Measurements from ENCODE around the gene TMEM163.
"Not testable (repeated sequence)": the region's sequence is repeated elsewhere in the genome, so short reads cannot be mapped to it uniquely, and the experiment has no call there.

The TMEM163 gene

GRCh38 chr2:134665727-134666506 is 52.9 kb downstream of the TMEM163 start:
- no peak for DNase-seq (ENCODE audit: low read depth in 2 of 2)

DNA sequence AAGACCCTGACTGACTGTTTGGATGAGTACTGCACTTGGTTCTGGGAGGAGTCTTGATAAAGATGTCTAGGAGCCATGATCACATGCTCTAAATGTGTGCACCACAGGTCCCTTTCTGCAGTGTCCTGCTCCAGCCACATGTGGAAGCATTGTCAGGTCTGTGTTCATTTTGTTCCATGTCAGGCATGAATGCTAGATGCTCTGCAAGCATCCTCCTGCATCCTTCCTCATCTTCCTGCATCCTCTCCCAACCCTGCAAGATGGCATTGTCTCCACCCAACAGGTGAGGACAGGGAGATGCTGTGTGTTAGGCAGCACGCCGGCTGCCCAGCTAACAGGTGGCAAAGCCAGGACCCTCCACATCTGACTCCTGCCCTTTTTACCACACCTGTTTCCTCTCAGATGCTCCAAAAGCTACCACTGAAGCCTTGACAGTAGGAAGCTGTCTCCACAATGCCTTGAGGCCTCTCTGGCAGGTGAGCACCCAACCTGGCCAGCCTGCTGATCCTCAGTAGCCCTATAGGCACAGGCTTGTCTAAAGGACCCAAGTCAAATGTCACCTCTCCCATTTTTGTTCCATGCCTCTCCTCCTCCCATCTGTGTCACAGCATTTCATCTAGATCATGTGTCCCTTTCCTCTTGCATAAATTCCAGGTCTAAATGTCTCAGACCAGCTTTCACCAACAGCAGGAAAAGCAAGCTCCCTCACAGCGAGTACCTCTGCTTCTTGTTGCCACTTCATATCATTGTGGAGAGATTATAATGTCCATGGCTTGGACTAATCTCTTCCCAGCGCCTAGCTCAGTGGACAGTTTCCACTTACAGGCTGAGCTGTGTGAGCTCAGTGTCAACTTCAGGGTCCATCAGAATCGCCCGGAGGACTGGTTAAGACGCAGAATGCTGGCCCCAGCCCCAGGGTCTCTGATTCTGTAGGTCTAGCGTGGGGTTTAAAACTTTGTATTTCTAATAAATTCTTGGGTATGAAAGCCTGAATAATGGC is 55.0 kb downstream of the TMEM163 start:
- no peak for DNase-seq (ENCODE audit: low read depth in 2 of 2)

DNA sequence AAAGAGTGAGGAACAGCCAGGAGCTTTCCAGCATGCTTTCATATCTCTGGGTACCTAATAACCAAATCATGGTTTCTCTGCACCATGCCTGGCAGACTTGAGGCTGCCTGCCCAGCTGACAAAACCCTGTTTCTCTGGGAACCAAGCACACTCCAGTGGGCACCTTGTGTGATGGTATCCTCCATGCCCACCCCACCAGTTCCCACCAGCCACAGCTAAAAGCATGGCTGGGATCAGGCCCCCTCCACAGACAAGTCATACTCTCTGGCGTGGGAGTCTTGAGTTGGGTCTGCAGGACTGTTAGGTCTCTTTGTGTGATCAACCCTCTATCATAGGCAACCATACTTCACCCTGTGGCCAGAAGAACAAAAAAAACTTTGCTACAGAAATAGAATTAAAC is 56.0 kb downstream of the TMEM163 start:
- DNase-seq (ENCODE audit: low read depth in 2 of 2), result no peak

DNA sequence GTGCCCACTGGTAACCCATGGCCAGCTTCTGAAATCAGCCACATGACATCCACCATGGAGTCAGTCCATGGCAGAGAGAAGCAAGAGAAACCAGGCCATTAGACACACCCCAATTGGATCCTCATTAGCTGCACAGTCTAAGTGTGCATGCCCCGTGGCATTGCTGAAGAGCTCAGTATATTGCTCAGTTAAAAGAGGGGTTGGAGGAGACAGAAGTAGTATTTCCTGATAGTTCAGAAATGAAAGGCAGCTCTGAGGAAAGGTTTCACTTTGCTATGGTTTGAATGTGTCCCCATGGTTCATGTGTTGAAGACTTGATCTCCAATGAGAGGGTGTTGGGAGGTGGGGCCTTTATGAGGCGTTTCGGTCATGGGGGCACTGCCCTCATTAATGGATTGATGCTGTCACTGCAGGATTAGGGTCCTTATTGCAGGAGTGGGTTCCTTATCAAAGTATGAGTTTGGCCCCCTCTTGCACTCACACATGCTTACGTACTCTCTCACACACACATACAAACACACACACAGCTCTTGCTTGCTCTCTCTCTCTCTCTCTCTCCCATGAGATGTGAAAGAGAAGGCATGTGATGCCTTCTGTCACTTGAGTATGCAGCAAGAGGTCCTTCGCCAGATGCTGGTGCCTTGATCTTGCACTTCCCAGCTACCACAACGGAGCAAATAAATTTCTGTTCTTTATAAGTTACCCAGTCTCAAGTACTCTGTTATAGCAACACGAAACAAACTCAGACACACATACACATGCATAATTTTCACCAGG is 58.0 kb downstream of the TMEM163 start:
- DNase-seq (ENCODE audit: low read depth in 2 of 2), result no peak

- no peak for DNase-seq (ENCODE audit: low read depth in 2 of 2)
These were observed 59.1 kb downstream of the TMEM163 start for GRCh38 chr2:134659724-134660123.

DNA sequence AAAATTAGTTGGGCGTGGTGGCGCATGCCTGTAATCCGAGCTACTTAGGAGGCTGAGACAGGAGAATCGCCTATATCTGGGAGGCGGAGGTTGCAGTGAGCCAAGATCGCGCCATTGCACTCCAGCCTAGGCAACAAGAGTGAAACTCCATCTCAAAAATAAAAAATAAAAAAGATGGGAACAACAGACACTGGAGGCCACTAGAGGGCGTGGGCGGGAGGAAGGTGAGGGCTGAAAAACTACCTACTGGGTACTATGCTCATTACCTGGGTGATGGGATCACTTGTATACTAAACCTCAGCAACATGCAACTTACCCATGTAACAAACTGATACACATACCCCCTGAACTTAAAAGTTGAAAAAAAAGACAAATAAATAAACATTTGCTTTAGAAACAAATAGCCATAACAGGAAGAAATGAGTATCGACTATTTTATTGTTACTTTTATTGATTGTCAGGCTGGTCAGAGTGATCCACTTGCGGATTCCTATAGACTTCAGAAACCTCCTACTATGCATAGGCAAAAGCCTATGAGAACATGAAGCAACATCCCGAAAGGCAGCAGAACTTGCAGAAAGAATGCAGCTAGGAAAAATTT is 61.0 kb downstream of the TMEM163 start:
- no peak for DNase-seq (ENCODE audit: low read depth in 2 of 2)

GRCh38 chr2:134656391-134656790 is 62.4 kb downstream of the TMEM163 start:
- not testable (repeated sequence) for DNase-seq (ENCODE audit: low read depth in 2 of 2)

DNA sequence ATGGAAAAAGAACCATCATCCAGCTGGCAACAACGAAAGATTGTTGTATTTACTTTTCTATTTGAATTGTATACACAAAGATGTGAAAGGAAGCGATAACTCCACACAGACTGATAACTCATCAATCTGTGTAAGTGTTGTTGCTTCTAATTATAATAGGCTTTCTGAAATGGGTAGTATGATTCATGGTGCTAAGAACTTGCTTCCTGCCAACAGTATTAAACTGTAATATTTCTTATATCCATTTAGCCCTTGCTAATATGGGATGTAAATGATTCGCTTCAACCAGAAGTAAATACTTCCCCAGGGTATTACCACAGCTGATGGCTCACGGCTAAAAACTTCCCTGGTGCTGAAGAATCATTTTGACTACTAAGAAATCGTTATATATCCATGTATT is 70.2 kb downstream of the TMEM163 start:
- no peak for DNase-seq (ENCODE audit: low read depth in 2 of 2)

DNA sequence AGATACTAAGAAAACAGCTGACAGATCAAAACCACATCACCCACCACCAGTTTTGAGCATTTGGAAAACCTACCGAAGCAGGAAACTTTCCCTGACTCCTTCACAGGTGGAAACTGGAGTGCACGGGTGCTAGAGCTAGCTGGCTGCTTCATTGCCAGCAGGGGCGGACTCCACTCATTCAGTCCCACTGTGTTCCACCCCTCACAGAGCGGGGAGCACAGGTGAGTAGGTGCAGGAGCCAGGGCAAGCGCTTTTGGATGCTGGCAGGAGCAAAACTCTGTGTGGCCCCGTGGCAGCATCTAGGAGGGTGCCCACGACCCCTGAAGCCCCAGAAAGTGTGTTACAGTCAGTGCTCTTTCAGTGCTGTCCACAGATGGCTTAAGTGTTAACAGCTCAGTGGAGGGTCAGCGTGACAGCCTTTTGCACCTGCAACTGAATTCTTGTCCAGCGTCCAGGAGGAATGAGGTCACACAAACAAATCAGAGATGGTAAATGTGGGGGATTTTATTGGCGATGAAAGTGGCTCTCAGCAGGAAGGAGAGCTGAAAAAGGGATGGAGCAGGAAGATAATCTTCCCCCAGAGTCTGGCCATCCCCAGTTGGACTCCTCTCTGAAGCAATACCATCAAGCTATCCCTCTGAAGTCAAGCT is 71.1 kb downstream of the TMEM163 start:
- no peak for DNase-seq (ENCODE audit: low read depth in 2 of 2)

DNA sequence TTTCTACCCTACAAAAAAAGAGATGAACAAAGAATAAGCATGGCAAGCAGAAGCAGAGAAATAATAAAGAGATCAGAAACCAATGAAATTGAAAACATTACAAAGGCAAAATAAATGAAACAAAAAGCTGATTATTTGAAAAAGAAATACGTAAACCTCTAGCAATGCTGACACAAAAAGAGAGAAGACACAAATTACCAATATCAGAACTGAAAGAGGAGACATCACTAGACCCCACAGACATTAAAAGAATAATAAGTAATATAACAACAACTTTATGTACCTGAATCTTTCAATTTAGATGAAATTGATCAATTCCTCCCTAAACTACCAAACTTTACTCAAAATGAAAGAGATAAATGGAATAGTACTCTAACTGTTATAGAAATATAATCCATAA is 75.9 kb downstream of the TMEM163 start:
- no peak for DNase-seq (ENCODE audit: low read depth in 2 of 2)

DNA sequence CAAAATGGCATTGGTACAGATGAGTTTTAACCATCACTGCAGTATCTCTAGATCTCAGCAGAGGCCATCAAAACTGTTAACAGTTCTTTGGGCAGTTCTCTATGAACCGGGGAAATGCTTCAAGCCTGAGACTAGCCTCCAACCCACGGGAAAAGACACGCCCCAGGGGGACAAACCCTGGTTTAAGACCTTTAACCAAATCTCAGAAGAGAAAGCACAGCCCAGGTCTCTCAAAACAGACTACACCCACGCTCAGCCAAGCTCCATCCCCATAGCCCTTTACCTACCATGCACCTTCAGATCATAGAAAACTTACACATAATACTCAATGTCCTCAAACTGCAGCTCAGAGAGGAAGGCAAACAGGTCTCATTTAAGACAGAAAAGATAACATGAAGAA is 78.3 kb downstream of the TMEM163 start:
- DNase-seq (ENCODE audit: low read depth in 2 of 2), result no peak

DNA sequence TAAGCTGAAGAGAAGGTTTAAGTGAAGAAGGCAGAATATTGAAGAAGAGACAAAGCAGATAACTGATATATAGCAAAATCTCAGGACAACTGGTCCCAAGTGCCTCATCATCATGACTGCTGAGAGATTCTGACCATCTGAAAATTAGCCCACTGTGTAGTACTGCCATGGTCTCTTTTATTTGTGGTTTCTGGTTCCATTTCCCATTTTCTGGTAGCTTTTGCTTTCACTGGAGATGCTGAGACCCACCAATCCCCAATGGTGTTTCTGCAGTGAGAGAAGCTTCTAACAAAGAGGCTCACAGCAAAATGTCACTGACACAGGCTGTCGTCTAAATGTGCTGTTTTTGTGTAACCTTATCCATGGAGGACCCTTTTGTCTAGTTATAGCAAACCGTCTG is 79.5 kb downstream of the TMEM163 start:
- no peak for DNase-seq (ENCODE audit: low read depth in 2 of 2)

DNA sequence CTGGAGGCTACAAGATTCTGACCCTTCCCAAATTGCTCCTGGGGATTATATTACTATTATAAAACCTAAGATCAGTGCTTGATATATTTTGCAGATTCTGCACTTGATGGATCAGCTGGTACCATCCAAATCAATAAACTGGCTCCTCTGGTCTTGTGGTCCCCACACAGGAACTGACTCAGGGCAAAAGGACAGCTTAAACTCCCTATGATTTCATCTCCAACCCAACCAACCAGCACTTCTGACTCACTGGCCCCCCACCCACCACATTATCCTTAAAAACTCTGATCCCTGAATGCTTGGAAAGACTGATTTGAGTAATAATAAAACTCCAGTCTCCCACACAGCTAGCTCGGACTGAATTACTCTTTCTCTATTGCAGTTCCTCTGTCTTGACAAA is 82.1 kb downstream of the TMEM163 start:
- no peak for DNase-seq (ENCODE audit: low read depth in 2 of 2)

GRCh38 chr2:134634054-134634753 is 84.6 kb downstream of the TMEM163 start:
- no peak for DNase-seq (ENCODE audit: low read depth in 2 of 2)

- no peak for DNase-seq (ENCODE audit: low read depth in 2 of 2)
These were observed 88.2 kb downstream of the TMEM163 start for GRCh38 chr2:134630504-134631159.

GRCh38 chr2:134628453-134628852 is 90.3 kb downstream of the TMEM163 start:
- no peak for DNase-seq (ENCODE audit: low read depth in 2 of 2)

DNA sequence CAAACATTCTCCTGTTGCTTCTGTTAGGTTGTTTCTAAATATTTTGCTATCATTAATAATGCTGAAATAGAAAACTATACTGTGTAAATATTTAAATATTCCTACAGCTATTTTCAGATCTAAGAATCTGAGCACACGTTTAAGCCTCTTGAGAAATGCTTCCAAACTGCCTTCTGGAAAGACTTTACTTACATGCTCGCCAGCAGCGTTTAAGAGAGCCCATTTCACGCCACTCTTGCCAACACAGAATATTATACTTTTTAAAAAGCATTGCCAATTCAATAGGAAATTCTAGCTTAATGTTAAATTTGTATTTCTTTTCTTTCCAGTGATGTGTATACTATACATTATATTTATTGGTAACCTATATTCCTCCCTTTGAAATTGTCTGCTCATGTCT is 92.0 kb downstream of the TMEM163 start:
- DNase-seq (ENCODE audit: low read depth in 2 of 2), result no peak

GRCh38 chr2:134625311-134625710 is 93.5 kb downstream of the TMEM163 start:
- DNase-seq (ENCODE audit: low read depth in 2 of 2), result no peak

DNA sequence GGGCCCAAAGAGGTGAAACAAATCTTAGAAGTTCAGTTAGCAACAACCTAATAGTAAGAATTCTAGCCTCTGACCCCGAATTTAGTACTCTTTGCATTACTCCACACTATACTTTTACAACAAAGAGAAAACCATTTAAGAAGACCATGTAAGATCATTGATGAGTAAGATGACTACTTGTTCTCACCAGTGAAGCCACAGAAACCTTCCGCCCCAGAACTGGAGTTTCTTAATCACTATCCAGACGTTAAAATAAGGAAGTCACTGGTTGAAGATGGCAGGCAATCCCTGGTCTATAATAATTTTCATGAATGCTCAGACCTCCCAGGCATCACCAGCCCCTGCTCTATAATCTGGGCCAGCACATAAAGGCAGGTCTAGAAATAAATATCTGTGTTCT is 95.0 kb downstream of the TMEM163 start:
- DNase-seq (ENCODE audit: low read depth in 2 of 2), result peak; percentile 2 to 7

DNA sequence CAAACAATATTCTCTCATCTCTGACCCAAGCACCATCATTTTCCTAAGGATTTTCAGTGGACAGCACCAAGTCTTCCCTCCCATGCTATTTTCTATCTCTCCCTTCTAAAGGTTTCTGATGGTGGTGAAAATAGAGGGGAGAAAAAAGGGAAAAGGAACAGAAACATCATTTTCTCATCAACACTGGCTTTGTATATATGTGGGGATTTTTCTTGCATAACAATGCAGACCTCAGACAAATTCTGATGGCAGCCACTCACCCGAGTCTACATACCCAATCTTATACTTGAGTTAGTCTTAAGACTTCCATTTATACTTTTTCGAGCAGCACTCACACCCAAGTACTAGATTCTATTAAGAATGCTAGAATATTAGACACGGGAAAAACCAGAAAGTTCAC is 95.8 kb downstream of the TMEM163 start:
- no peak for DNase-seq (ENCODE audit: low read depth in 2 of 2)

All from activated CD4-positive, alpha-beta T cell treated with anti-CD3 and anti-CD28 coated beads for 24 hours (primary cell).